ENCODE data around the gene PSD2. TPM values are rescaled to one million over a fixed set of nuclear protein-coding genes. Genes with fewer than 3 reads are reported as not detected.

Gene PSD2
- total RNA-seq, 4 donors from 2014 or later = under 0.01 to 0.17 (median 0.13) TPM; not detected in 1

GRCh38 chr5:139886213-139886612, 90.6 kb downstream of the PSD2 start:
- 95% methylated on average over 2 of the region's 2 CpGs for WGBS
- Histone ChIP-seq H3K4me1 (peaks cover 9 to 30% (median 23%) of the 10 kb centered on the region in 4 donors), H3K4me3 (no peak overlapping the region), H3K9me3 (no peaks in the 10 kb centered on the region), H3K27ac (replicated peaks in 1 of 4) (no peak overlapping the region), H3K27me3 (no peaks in the 10 kb centered on the region), H3K36me3 (peaks cover 0 to 16% (median 8%) of the 10 kb centered on the region in 4 donors)
- no peak for TF ChIP-seq POLR2A (IDR thresholded peaks at IDR 0.05; ENCODE audit: low read depth)
- no peak for TF ChIP-seq CTCF (IDR thresholded peaks at IDR 0.05)
- TF ChIP-seq POLR2AphosphoS5 (IDR thresholded peaks at IDR 0.05) = no peak
- no peak for TF ChIP-seq EP300 (IDR thresholded peaks at IDR 0.05)
- no peak for DNase-seq (ENCODE audit: extremely low spot score)
- intact Hi-C loops (cut with DNase I) = no loop called here

GRCh38 chr5:139888370-139888769, 92.8 kb downstream of the PSD2 start:
- intact Hi-C loops (cut with DNase I) = no loop called here
- Histone ChIP-seq H3K9me3 (no peaks in the 10 kb centered on the region), H3K4me3 (no peak overlapping the region), H3K36me3 (peaks cover 0 to 16% (median 8%) of the 10 kb centered on the region in 4 donors), H3K4me1 (peaks cover 7 to 12% (median 11%) of the 10 kb centered on the region in 4 donors), H3K27ac (replicated peaks in 1 of 4) (no peak overlapping the region), H3K27me3 (no peaks in the 10 kb centered on the region)
- WGBS = 67% methylated on average over 4 of the region's 4 CpGs
- TF ChIP-seq POLR2AphosphoS5 (IDR thresholded peaks at IDR 0.05) = no peak
- TF ChIP-seq EP300 (IDR thresholded peaks at IDR 0.05) = no peak
- no peak for TF ChIP-seq POLR2A (IDR thresholded peaks at IDR 0.05; ENCODE audit: low read depth)
- no peak for TF ChIP-seq CTCF (IDR thresholded peaks at IDR 0.05)
- no peak for DNase-seq (ENCODE audit: extremely low spot score)

GRCh38 chr5:139889410-139889809, 93.8 kb downstream of the PSD2 start:
- Histone ChIP-seq H3K27me3 (no peaks in the 10 kb centered on the region), H3K36me3 (peaks cover 0 to 16% (median 8%) of the 10 kb centered on the region in 4 donors), H3K4me1 (peaks cover under 1 to 5% (median 1%) of the 10 kb centered on the region in 4 donors), H3K4me3 (no peak overlapping the region), H3K27ac (replicated peaks in 1 of 4) (no peak overlapping the region), H3K9me3 (no peaks in the 10 kb centered on the region)
- 91% methylated on average over 2 of the region's 2 CpGs for WGBS
- no peak for DNase-seq (ENCODE audit: extremely low spot score)
- TF ChIP-seq EP300 (IDR thresholded peaks at IDR 0.05) (no peak), POLR2A (IDR thresholded peaks at IDR 0.05; ENCODE audit: low read depth) (no peak), CTCF (IDR thresholded peaks at IDR 0.05) (no peak), POLR2AphosphoS5 (IDR thresholded peaks at IDR 0.05) (no peak)
- intact Hi-C loops (cut with DNase I) = no loop called here

- WGBS = 64% methylated on average over 6 of the region's 9 CpGs
Observed at GRCh38 chr5:139893873-139894272, 98.3 kb downstream of the PSD2 start.

More at GRCh38 chr5:139893873-139894272, 98.3 kb downstream of the PSD2 start:
- intact Hi-C loops (cut with DNase I) = no loop called here
- no peak overlapping the region for H3K27ac ChIP-seq (replicated peaks in 1 of 4)
- H3K4me3 ChIP-seq = no peak overlapping the region
- H3K27me3 ChIP-seq = no peaks in the 10 kb centered on the region
- TF ChIP-seq EP300 (IDR thresholded peaks at IDR 0.05) = no peak
- TF ChIP-seq POLR2AphosphoS5 (IDR thresholded peaks at IDR 0.05) = no peak
- no peak for TF ChIP-seq POLR2A (IDR thresholded peaks at IDR 0.05; ENCODE audit: low read depth)
- H3K9me3 ChIP-seq = no peaks in the 10 kb centered on the region
- DNase-seq (ENCODE audit: extremely low spot score) = no peak
- no peaks in the 10 kb centered on the region for H3K36me3 ChIP-seq
- peaks cover 7 to 21% (median 15%) of the 10 kb centered on the region in 4 donors for H3K4me1 ChIP-seq

Small RNA genes within 50 kb of the gene (small RNA-seq; reads per million reads assigned to genes)
- 0 reads per million in 3 donors for gene AC008667.4

Other genes with a start within 250 kb of the PSD2 start
- 100 to 1,000 TPM in 1 of 4 donors, 10 to 100 TPM in 3; 86.9 to 104 (median 91.5) TPM for gene UBE2D2, start 234.5 kb upstream of the PSD2 start, total RNA-seq
- gene CXXC5, start 147.5 kb upstream of the PSD2 start, total RNA-seq = 10 to 100 TPM; 22.0 to 32.4 (median 27.8) TPM
- gene NRG2, start 247.5 kb downstream of the PSD2 start, total RNA-seq = 1 to 10 TPM; 2.8 to 5.0 (median 4.1) TPM

All from esophagus muscularis mucosa (tissue), 4 donors.